Retinal pigment epithelial cell (primary cell): ENCODE data around the gene ZBTB22.
A peak's percentile ranks its signal among the peaks of the same experiment; 100 is the strongest.
"Not testable (repeated sequence)": the region's sequence is repeated elsewhere in the genome, so short reads cannot be mapped to it uniquely, and the experiment has no call there.

Source experiments
- DNase-seq: peaks from one replicate; pipeline ENCODE4 v3.0.0-alpha.2; 2010; ENCODE audit warnings: low read depth
- H3K4me3 ChIP-seq: 2 replicates; pipeline ENCODE4 v1.5.1; 2011; ENCODE audit warnings: mild to moderate bottlenecking, low read length, control low read depth, moderate library complexity
- CTCF ChIP-seq: conservative IDR thresholded peaks from 2 replicates; pipeline ENCODE4 v1.5.1; 2011; ENCODE audit warnings: low read depth, low read length, control low read depth, inconsistent platforms

ZBTB22 gene

GRCh38 chr6:33347816-33348215, 30.3 kb upstream of the ZBTB22 start:
- no peak for DNase-seq
- no peak overlapping the region for H3K4me3 ChIP-seq
- no peak for TF ChIP-seq CTCF

GRCh38 chr6:33346972-33347371, 29.4 kb upstream of the ZBTB22 start:
- not testable (repeated sequence) for DNase-seq

GRCh38 chr6:33344701-33345697, 27.5 kb upstream of the ZBTB22 start:
- DNase-seq: no peak
- H3K4me3 ChIP-seq: no peak overlapping the region
- peak; percentile 65 for TF ChIP-seq CTCF

More at GRCh38 chr6:33346972-33347371, 29.4 kb upstream of the ZBTB22 start:
- H3K4me3 ChIP-seq: not testable (repeated sequence)

- no peak for DNase-seq
- no peak overlapping the region for H3K4me3 ChIP-seq
- no peak for TF ChIP-seq CTCF
Measured at GRCh38 chr6:33343953-33344611, 26.5 kb upstream of the ZBTB22 start.

GRCh38 chr6:33343606-33343952, 26.0 kb upstream of the ZBTB22 start:
- not testable (repeated sequence) for DNase-seq, H3K4me3 ChIP-seq

GRCh38 chr6:33339193-33339592, 21.6 kb upstream of the ZBTB22 start:
- no peak for DNase-seq
- TF ChIP-seq CTCF: no peak
- H3K4me3 ChIP-seq: no peak overlapping the region

GRCh38 chr6:33336495-33336894, 19.0 kb upstream of the ZBTB22 start:
- no peak for TF ChIP-seq CTCF
- no peak overlapping the region for H3K4me3 ChIP-seq
- DNase-seq: no peak

- no peak overlapping the region for H3K4me3 ChIP-seq
- DNase-seq: no peak
- no peak for TF ChIP-seq CTCF
Measured at GRCh38 chr6:33335916-33336315, 18.4 kb upstream of the ZBTB22 start.
